NB4 (cell line): Measurements from ENCODE around the gene RSPH3.
A peak's percentile ranks its signal among the peaks of the same experiment; 100 is the strongest.

ENCODE experiments used
- DNase-seq: peaks from one replicate; pipeline ENCODE4 v3.0.0; 2010; ENCODE audit warnings: low read depth
- H3K4me3 ChIP-seq: one replicate; pipeline ENCODE4 v1.5.1; 2011; ENCODE audit warnings: mild to moderate bottlenecking, low read depth, low read length, moderate library complexity
- MYC ChIP-seq: IDR thresholded peaks from 2 replicates; pipeline ENCODE4 v1.6.1; 2011; ENCODE audit warnings: low read depth, low read length
- POLR2A ChIP-seq: IDR thresholded peaks from 2 replicates; pipeline ENCODE4 v1.6.1; 2011; ENCODE audit warnings: mild to moderate bottlenecking; ENCODE audit not compliant: insufficient read length; ENCODE audit errors: extremely low read depth
- TF ChIP-seq, protein P1 (sequence below): IDR thresholded peaks from 2 replicates; pipeline ENCODE4 v1.6.1; 2011; ENCODE audit warnings: low read depth, low read length
- TF ChIP-seq, protein P2 (sequence below): IDR thresholded peaks from one replicate; pipeline ENCODE4 v1.5.1; 2012; ENCODE audit warnings: low read depth, low read length

RSPH3 gene

DNA sequence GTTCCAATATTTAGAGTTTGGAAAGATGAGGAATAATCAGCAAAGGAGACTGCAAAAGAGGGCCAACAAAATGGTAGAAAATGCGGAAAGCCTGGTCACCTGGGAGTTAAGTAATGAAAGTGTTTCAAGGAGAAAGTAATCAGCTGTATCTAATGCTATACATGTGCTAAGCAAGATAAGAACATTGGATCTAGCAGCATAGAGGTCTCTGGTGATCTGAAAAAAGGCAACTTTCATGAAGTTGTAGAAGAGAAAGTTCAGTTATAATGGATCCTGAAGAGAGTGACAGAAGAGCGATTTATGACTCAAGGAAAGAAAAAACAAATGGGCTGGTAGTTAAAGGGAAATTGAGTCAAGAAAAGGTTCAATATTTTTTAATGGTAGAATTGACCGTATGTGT lies 4.6 kb upstream of the RSPH3 start:
- TF ChIP-seq, protein P1, sequence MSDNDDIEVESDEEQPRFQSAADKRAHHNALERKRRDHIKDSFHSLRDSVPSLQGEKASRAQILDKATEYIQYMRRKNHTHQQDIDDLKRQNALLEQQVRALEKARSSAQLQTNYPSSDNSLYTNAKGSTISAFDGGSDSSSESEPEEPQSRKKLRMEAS, result no peak
- TF ChIP-seq MYC (no peak), POLR2A (no peak)
- TF ChIP-seq, protein P2, sequence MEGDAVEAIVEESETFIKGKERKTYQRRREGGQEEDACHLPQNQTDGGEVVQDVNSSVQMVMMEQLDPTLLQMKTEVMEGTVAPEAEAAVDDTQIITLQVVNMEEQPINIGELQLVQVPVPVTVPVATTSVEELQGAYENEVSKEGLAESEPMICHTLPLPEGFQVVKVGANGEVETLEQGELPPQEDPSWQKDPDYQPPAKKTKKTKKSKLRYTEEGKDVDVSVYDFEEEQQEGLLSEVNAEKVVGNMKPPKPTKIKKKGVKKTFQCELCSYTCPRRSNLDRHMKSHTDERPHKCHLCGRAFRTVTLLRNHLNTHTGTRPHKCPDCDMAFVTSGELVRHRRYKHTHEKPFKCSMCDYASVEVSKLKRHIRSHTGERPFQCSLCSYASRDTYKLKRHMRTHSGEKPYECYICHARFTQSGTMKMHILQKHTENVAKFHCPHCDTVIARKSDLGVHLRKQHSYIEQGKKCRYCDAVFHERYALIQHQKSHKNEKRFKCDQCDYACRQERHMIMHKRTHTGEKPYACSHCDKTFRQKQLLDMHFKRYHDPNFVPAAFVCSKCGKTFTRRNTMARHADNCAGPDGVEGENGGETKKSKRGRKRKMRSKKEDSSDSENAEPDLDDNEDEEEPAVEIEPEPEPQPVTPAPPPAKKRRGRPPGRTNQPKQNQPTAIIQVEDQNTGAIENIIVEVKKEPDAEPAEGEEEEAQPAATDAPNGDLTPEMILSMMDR, result no peak
- H3K4me3 ChIP-seq, result no peak overlapping the region
- no peak for DNase-seq

DNA sequence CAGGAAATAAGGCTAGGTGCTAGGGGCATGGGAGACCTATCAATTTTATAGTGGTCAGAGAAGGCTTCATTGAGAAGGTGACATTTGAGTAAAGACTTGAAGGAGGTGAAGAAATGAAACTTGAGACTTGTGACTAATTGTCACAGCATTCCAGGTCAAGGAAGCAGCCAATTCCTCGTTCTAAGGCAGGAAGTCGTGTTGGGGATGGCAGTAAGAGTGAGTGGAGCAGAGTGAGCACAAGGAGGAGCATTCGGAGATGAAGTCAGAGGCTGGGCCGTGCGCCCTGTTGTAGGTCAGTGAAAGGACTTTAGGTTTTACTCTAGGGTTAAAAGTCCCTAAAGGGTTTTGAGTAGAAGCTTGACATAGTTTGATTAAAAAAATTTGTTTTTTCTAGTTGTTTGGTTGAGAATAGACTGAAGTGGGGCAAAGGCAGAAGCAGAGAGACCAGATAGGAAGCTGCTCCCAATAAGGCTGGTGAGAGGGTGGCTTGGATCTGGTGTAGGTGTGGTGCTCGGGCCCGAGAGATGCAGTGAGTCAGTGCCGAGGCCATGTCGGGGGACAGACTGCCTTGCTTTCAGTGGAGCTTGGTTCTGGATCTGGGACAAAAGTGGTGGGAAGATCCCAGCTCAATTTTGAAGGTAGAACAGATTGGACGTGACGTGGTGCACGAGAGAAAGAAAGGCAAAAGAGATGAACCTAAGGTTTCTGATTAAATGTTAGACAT lies 2.6 kb upstream of the RSPH3 start:
- no peak overlapping the region for H3K4me3 ChIP-seq
- DNase-seq, result no peak
- TF ChIP-seq MYC, result no peak
- TF ChIP-seq, protein P1, result no peak
- TF ChIP-seq POLR2A, result no peak
- TF ChIP-seq, protein P2, result no peak

DNA sequence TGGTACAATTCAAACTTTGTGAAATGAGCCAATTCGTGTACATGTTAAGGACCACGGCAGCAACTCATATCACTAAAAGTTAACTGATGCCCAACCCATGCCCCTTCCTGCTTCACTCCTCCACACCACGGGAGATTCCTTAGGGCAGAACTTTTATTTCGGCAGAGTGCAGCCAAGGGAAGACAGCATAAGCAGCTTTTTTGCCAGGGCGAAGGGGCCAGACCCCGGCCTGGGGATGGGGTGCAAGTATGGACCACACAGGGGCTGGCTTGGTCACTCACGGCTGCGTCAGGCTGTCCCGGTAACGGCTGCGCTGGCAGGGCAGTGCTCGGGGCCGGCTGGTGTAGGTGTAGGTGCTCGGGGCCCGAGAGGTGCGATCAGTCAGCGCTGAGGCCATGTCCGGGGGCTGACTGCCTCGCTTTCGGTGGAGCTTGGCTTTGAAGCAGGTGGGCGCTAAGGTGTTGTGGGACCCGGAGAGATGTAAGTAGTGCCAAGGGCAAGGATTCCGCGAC lies 792 bp downstream of the RSPH3 start:
- DNase-seq, result peak; percentile 40

DNA sequence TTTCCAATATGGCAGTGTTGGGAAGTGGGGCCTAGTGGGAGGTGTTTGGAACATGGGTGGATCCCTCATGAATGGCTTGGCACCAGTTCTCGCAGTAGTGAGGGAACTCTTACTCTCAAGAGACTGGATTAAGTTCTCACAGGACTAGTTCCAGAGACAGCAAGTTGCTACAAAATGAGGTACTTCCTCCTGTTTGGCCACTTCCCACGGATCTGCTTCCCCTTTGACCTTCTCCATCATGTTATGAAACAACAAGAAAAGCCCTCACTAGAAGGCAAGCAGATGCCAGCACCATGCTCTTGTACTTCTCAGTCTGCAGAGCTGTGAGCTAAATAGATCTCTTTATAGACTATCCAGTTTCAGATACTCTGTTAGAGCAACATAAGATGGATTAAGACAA lies 3.1 kb downstream of the RSPH3 start:
- TF ChIP-seq, protein P2, result no peak
- TF ChIP-seq, protein P1, result no peak
- TF ChIP-seq POLR2A (no peak), MYC (no peak)
- DNase-seq, result peak; percentile 71
- H3K4me3 ChIP-seq, result no peak overlapping the region

More for the DNA sequence above, 792 bp downstream of the RSPH3 start:
- peak overlapping the region; percentile 88 for H3K4me3 ChIP-seq
- TF ChIP-seq POLR2A, result no peak
- no peak for TF ChIP-seq MYC
- TF ChIP-seq, protein P1, result no peak
- TF ChIP-seq, protein P2, result no peak

DNA sequence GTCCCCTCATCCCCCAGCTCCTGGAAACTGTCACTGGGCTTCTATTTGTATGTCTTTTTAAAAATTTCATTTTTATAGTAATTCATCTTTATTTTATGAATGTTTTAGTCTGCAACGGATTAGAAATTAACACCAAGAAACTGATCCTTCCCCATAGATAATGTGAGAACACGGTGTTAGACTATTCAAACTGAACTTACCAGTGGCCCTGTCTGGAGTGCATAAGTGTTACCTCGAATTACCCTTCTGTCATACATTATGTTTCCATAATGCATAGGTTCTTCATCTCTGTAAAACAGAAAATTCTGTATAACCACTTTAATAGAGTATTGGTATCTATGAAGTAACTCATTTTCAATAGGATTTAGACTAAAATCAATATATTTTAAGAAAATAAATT lies 6.4 kb downstream of the RSPH3 start:
- no peak overlapping the region for H3K4me3 ChIP-seq
- no peak for TF ChIP-seq MYC
- no peak for TF ChIP-seq POLR2A
- TF ChIP-seq, protein P2, result no peak
- TF ChIP-seq, protein P1, result no peak

More for the DNA sequence above, 6.4 kb downstream of the RSPH3 start:
- DNase-seq, result no peak
